SJSA1 (cell line): Measurements from ENCODE around the gene NAA60. TPM values are rescaled to one million over a fixed set of nuclear protein-coding genes. Genes with fewer than 3 reads are reported as not detected.
"Not testable (repeated sequence)": the region's sequence is repeated elsewhere in the genome, so short reads cannot be mapped to it uniquely, and the experiment has no call there.

Source experiments
- DNase-seq, 2 experiments: peaks; one replicate each; pipeline ENCODE4 v3.0.0-alpha.2; 2015 to 2020; ENCODE audit warnings: low spot score in 2 of 2, low read depth in 1 of 2
- H3K27ac ChIP-seq: fragments of 250-450 bp; sonication (Bioruptor Pico); 2 replicates; pipeline ENCODE4 v1.5.1; 2020; ENCODE audit warnings: mild to moderate bottlenecking, moderate library complexity
- H3K27me3 ChIP-seq: fragments of 250-450 bp; sonication (Bioruptor Pico); replicated peaks from 2 replicates; pipeline ENCODE4 v1.5.1; 2020; ENCODE audit warnings: mild to moderate bottlenecking, moderate library complexity
- H3K36me3 ChIP-seq: fragments of 250-450 bp; sonication (Bioruptor Pico); 2 replicates; pipeline ENCODE4 v1.5.1; 2020; ENCODE audit warnings: mild to moderate bottlenecking
- H3K4me1 ChIP-seq: fragments of 250-450 bp; sonication (Bioruptor Pico); replicated peaks from 2 replicates; pipeline ENCODE4 v1.6.1; 2021; ENCODE audit warnings: mild to moderate bottlenecking
- H3K4me3 ChIP-seq: fragments of 250-450 bp; sonication (Bioruptor Pico); 2 replicates; pipeline ENCODE4 v1.5.1; 2020; ENCODE audit warnings: mild to moderate bottlenecking
- H3K9me3 ChIP-seq: fragments of 250-450 bp; sonication (Bioruptor Pico); replicated peaks from 2 replicates; pipeline ENCODE4 v1.5.1; 2020; ENCODE audit warnings: mild to moderate bottlenecking
- total RNA-seq: library from RNA; depleted of rRNA; stranded (reverse); fragments of >200 nt; shearing (Covaris generic); gene quantifications from 2 replicates; pipeline ENCODE4 v1.2.3, GENCODE V29; 2014

Gene NAA60
- total RNA-seq, 1 experiment from 2014 or later, result 6.8 TPM

DNA sequence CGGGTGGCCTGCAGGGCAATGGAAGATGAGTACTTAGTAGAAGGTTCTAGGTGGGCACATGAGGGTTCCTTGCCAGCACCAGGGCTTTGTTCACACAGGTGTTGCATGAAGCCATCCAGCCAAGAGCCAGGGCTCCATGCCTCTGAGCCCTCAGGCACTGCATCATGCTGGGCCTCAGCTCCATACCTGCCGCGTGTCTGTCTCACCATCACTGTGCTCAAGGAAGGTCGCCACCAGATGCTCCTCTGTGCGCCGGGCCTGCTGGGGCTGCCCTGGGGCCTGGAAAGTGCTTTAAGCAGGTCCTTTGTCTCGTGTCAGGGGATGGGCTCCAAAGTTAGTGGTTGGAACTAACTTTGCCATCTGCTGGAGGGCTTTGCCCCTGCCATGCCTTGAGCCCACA lies 26.3 kb downstream of the NAA60 start:
- Histone ChIP-seq H3K4me1 (peaks cover 10% of the 10 kb centered on the region), H3K36me3 (peaks cover 13% of the 10 kb centered on the region; the same call in 1 of the 2 replicates), H3K27me3 (no peaks in the 10 kb centered on the region), H3K4me3 (no peak overlapping the region), H3K9me3 (no peaks in the 10 kb centered on the region), H3K27ac (no peak overlapping the region)
- no peak for DNase-seq

DNA sequence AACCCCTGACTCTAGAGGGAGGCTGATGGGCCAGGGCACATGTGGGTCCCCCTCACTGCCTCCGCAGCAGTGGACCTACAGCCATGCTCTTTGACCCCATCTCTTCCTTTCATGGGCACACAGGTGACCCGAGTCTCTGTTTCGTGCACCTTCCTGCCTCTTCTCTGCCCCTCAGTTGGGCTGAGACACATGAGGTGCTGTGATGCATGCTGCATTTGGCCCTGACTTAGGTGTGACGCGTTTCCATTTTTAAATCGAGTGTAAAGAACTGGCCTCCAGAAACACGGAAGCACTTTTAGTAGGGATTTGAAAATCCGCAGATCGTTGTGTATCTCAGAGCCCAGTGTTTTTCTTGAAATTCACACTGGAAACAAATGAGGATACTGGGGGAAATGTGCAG lies 27.2 kb downstream of the NAA60 start:
- Histone ChIP-seq H3K36me3 (peaks cover 11% of the 10 kb centered on the region; the same call in 1 of the 2 replicates), H3K4me1 (peaks cover 10% of the 10 kb centered on the region), H3K27ac (no peak overlapping the region), H3K27me3 (no peaks in the 10 kb centered on the region), H3K9me3 (no peaks in the 10 kb centered on the region), H3K4me3 (no peak overlapping the region)
- DNase-seq, result no peak

DNA sequence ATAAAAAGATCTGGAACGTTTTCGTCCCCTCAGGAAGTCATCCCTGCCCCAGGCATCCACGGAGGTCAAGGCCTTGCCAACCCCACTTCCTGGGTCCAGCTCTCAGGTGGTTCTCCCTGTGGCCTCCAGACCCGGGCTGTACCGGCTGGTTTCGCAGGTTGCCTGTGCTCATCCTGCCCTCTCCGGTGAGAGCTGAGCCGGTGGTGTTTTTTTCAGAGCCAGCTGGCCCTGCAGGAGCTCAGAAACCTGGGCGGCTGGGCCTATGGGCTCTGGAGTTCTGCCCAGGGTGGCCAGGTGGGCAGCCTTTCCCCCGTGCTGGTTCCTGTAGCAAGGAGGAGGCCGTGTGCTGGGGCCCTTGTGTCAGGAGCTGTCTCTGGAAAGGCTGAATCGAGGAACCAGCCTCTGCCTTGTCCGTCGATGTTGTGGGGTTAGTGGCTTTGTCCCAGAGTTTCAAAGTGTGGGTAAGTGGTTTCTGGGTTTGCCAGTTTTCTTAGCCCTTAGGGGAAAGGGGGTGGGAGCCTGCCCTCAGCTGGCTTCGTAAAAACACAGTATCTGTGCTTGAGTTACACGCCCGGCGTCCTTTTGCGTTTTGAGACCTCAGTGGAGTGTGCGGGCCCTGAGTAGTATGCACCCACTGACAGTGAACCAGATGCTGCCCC lies 28.2 kb downstream of the NAA60 start:
- Histone ChIP-seq H3K27me3 (no peaks in the 10 kb centered on the region), H3K4me1 (peaks cover 10% of the 10 kb centered on the region), H3K36me3 (peaks cover 3% of the 10 kb centered on the region; the same call in 1 of the 2 replicates), H3K4me3 (no peak overlapping the region), H3K27ac (no peak overlapping the region), H3K9me3 (no peaks in the 10 kb centered on the region)
- no peak for DNase-seq

DNA sequence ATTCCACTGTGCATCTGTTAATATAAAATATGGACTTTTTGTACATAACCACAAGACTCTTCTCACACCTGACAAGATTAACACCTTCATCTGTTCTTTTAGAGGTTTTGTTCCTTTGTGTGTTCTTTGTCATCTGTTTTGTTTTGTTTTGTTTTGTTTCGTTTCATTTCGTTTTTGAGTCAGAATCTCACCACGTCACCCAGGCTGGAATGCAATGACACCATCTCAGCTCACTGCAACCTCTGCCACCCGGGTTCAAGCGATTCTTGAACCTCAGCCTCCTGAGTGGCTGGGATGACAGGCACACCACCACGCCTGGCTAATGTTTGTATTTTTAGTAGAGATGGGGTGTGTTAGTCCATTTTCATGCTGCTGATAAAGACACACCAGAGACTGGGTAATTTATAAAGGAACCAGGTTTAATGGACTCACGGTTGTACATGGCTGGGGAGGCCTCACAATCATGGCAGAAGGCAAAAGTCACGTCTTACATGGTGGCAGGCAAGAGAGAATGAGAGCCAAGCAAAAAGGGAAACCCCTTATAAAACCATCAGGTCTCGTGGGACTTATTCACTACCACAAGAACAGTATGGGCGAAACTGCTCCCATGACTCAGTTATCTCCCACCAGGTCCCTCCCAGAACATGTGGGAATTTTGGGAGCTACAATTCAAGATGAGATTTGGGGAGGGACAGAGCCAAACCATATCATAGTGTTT lies 29.6 kb downstream of the NAA60 start:
- peak in 1 of 2 experiments; percentile 22 for DNase-seq
- Histone ChIP-seq H3K27ac (peak overlapping the region; percentile 25; the same call in 1 of the 2 replicates), H3K4me3 (no peak overlapping the region), H3K36me3 (peaks cover 3% of the 10 kb centered on the region; the same call in 1 of the 2 replicates), H3K27me3 (no peaks in the 10 kb centered on the region), H3K4me1 (peaks cover 10% of the 10 kb centered on the region), H3K9me3 (no peaks in the 10 kb centered on the region)

DNA sequence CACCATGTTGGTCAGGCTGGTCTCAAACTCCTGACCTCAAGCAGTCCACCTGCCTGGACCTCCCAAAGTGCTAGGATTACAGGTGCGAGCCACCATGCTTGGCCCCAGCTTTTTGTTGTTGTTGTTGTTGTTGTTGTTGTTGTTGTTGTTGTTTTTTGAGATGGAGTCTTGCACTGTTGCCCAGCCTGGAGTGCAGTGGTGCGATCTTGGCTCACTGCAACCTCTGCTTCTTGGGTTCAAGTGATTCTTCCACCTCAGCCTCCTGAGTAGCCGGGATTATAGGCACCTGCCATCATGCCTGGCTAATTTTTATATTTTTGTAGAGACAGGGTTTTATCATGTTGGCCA lies 30.1 kb downstream of the NAA60 start:
- H3K27ac ChIP-seq, DNase-seq, H3K4me3 ChIP-seq, H3K36me3 ChIP-seq, H3K27me3 ChIP-seq, H3K9me3 ChIP-seq: not testable (repeated sequence)
- H3K4me1 ChIP-seq, result peaks cover 10% of the 10 kb centered on the region

DNA sequence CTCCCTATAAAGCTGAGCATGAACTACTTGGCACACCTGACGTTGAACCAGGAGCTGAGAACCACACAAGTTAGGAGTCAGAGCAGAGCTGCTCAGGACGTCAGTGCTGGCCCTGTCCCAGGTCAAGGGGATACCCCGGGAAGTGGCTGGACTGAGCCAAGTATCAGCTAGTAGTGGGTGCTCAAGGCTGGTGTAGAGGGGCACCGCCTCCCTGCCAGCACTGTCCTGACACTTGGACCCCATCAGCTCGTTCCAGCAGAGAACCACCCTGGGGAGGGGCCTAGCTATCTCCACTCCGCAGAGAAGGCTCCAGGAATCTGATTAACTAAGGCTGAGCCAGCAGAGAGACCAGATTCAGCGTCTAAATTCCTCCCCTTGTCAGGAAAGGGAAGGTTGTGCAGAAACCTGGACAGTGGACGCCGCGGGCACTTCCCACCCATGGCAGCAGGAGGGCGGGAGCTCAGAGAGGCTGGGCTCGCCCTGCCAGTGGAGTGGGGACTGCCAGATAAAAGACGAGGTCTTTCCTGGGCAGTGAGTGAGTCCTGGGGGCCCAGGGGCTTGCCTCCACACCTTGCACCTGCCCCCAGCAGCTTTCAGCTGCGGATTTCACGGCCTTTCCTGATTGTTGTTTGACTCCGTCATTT lies 30.8 kb downstream of the NAA60 start:
- H3K4me1 ChIP-seq, result peaks cover 10% of the 10 kb centered on the region
- DNase-seq, result no peak
- no peak overlapping the region for H3K27ac ChIP-seq
- H3K36me3 ChIP-seq, result peaks cover 4% of the 10 kb centered on the region; the same call in 1 of the 2 replicates
- H3K4me3 ChIP-seq, result no peak overlapping the region
- no peaks in the 10 kb centered on the region for H3K27me3 ChIP-seq
- no peaks in the 10 kb centered on the region for H3K9me3 ChIP-seq

DNA sequence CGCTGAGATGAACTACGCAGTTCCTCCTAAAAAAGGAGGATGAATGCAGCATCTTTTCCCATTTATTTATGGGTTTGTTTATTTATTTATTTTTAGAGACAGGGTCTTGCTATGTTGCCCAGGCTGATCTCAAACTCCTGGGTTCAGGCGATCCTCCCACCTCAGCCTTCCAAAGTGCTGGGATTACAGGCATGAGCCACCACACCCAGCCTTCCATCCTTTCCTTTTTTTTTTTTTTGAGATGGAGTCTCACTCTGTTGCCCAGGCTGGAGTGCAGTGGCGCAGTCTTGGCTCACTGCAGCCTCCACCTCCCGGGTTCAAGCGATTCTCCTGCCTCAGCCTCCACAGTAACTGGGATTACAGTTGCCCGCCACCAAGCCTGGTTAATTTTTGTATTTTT lies 31.4 kb downstream of the NAA60 start:
- H3K36me3 ChIP-seq, H3K9me3 ChIP-seq, H3K27me3 ChIP-seq, H3K27ac ChIP-seq, DNase-seq, H3K4me3 ChIP-seq: not testable (repeated sequence)
- H3K4me1 ChIP-seq, result peaks cover 10% of the 10 kb centered on the region

DNA sequence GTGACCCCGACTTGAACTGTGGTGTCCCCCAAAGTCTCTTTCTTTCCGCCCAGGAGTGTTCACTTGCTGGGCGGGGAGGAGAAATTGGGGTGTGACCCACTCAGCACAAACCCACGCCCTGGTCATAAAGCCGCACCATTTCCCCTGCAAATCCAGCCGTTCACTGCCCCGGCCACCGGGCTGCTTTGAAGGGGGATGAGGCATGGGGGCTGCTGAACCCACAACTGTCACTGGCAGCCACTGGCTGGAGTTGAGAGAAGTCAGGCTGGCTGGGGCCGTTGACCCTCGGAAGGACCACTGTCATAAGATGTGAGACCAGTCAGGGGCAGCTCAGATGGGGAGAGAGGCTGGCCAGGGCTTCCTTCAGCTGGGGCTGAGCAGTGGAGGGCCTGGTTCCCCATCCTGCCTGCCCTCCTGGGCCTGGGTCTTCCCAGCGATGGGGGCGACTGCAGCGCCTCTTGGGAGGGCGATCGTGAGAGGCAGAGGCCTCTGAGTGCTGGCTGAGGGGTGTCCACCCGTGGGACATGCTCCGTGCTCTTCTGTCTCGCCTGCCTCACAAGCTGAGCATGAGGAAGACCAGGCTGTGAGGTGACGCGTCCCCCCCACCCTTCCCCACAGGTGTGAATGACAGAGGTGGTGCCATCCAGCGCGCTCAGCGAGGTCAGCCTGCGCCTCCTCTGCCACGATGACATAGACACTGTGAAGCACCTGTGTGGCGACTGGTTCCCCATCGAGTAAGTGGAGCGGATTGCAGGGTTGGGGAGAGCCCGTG lies 32.3 kb downstream of the NAA60 start:
- Histone ChIP-seq H3K36me3 (peaks cover 14% of the 10 kb centered on the region), H3K4me3 (no peak overlapping the region), H3K27me3 (no peaks in the 10 kb centered on the region), H3K27ac (no peak overlapping the region), H3K4me1 (peaks cover 10% of the 10 kb centered on the region), H3K9me3 (no peaks in the 10 kb centered on the region)
- no peak for DNase-seq

DNA sequence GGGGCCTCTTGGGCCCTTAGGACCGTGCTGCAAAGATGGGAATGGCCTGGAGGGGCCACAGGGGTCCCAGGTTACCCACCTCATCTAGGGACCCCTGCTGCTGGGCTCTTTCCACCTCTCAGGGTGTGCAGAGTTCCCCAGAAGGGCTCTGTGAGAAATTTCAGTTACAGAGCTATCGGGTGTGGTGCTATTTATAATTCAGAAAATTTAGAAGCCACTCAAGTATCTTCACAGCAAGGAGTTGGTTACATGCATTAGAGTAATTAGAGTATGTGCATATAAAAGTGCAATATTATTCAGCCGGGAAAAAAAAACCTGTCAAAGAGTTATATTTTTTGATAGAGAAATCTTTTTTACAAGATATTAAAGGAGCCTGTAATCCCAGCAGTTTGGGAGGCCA lies 32.9 kb downstream of the NAA60 start:
- H3K4me3 ChIP-seq, result no peak overlapping the region
- peaks cover 10% of the 10 kb centered on the region for H3K4me1 ChIP-seq
- no peaks in the 10 kb centered on the region for H3K9me3 ChIP-seq
- H3K27ac ChIP-seq, result no peak overlapping the region
- DNase-seq, result no peak
- peaks cover 20% of the 10 kb centered on the region for H3K36me3 ChIP-seq
- no peaks in the 10 kb centered on the region for H3K27me3 ChIP-seq

DNA sequence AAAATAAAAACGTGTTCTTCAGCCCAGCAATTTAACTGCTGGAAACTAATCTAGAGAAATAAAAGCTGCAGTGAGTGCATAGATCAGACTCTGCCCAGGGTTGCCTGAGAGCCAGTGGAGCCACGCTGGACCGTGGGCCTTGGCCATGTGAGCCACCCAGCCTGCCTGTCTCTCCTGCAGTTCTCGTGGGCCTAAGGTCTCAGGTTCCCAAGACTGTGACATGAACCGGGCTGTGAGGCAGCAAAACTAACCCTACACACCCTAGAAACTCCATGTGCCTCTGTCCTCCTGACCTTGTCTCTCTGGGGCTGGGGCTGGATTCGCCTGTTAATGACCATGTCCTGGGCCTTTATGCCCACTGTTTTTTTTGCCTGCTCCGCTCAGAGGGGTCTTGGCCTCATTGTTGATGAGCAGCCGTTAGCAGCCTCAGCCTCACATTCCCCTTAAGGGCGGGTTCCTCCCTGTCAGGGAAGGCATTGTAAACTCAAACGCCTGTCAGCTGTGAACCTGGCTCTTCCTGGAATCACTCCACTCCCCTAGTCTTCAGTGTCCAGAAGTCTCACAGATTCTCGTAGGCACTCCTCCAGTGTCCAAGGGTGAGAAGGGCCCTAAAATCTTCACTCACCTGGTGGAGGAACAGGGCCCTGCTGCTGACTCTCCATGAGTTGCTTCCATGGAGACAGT lies 34.9 kb downstream of the NAA60 start:
- no peak for DNase-seq
- Histone ChIP-seq H3K27ac (no peak overlapping the region), H3K4me1 (peaks cover 1% of the 10 kb centered on the region), H3K36me3 (peaks cover 36% of the 10 kb centered on the region), H3K9me3 (no peaks in the 10 kb centered on the region), H3K4me3 (no peak overlapping the region), H3K27me3 (no peaks in the 10 kb centered on the region)

DNA sequence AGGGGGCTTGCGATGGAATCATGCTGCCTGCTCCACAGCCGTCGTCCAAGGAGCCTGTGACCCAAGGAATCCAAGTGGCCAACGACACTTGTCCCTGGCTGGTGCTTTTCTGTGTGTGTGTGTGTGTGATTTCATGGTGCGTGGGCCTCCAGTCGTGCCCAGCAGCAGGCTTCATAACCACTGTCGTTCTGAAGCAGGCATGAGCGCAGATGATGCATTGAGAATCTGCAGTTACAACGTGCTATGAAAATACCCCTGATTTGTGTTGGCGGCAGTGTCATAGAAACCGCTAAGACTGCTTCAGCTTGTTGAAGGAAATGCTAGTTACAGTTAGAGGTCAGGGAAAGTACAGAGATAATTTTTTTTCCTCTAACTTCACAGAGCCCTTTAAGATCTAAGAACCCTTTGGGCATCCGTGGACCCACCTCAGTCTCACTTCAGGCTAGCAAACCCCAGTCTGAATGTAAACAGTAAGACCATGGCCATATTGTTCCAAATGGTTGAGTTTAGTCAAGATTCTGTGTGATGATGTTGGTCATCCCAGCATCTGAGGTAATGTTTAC lies 36.3 kb downstream of the NAA60 start:
- Histone ChIP-seq H3K4me3 (no peak overlapping the region), H3K27ac (no peak overlapping the region), H3K36me3 (peaks cover 47% of the 10 kb centered on the region), H3K27me3 (no peaks in the 10 kb centered on the region), H3K9me3 (no peaks in the 10 kb centered on the region), H3K4me1 (no peaks in the 10 kb centered on the region)
- DNase-seq, result no peak

DNA sequence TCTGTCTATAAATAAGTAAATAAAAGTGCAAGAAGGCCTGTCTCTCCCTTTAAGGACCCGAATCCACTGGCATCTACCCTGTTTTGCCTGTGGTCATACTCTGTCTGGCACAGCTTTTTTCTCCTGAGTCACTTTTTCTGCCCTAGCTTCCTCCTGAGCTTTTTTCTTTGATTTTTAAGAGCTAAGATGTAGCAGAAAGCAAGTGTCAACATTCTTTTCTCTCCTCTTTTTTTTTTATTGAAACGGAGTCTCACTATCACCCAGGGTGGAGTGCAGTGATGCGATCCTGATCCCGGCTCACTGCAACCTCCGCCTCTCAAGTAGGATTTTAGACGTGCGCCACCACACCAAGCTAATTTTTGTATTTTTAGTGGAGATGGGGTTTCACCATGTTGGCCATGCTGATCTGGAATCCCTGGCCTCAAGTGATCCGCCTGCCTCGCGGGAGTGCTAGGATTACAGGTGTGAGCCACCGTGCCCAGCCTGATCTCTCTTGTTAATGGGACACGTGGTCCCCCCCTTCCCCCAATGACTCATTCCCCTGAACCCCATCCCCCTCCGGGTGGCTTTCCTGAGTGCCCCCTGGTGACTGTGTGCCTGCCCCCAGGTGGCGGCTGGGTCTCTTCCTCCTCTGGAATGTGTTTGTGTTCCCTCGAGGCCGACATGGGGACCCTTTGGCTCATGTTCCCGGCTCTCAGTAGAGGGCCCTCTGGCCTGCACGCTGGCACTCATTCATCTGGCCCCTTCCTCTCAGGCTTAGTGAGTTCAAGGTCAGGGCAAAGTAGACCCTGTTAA lies 37.6 kb downstream of the NAA60 start:
- no peak overlapping the region for H3K27ac ChIP-seq
- no peak for DNase-seq
- no peaks in the 10 kb centered on the region for H3K27me3 ChIP-seq
- H3K36me3 ChIP-seq, result peaks cover 61% of the 10 kb centered on the region
- no peaks in the 10 kb centered on the region for H3K9me3 ChIP-seq
- no peak overlapping the region for H3K4me3 ChIP-seq
- no peaks in the 10 kb centered on the region for H3K4me1 ChIP-seq
